NCI-H1436 treated with DMSO at 0.1 percent for 48 hours (cell line): ENCODE data around the gene MEAF6.

Source experiments
- DNase-seq: peaks from one replicate; lab custom pipeline; 2025; lab: John Stamatoyannopoulos, UW

The MEAF6 gene

GRCh38 chr1:37484325-37485051 is 30.1 kb downstream of the MEAF6 start:
- no peak for DNase-seq

DNA sequence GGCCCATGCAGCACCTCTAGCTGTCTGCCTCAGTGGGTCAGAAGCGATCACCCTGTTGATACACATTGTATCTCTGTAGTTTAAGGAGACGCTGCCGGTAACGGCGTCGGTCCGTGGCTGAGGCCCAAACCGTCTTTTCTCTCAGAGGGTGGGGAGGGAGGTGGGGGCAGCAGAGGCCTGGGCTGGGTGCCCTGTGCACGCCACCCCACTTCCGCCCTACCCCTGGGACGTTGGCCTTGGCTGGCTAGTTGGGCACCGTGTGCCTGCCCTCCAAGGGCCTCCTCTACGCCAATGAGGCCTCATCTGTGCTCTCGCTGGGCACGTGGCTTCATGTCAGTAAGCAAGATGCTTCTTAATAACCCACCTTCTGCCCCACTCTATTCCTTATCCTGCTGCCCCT is 30.8 kb downstream of the MEAF6 start:
- no peak for DNase-seq

DNA sequence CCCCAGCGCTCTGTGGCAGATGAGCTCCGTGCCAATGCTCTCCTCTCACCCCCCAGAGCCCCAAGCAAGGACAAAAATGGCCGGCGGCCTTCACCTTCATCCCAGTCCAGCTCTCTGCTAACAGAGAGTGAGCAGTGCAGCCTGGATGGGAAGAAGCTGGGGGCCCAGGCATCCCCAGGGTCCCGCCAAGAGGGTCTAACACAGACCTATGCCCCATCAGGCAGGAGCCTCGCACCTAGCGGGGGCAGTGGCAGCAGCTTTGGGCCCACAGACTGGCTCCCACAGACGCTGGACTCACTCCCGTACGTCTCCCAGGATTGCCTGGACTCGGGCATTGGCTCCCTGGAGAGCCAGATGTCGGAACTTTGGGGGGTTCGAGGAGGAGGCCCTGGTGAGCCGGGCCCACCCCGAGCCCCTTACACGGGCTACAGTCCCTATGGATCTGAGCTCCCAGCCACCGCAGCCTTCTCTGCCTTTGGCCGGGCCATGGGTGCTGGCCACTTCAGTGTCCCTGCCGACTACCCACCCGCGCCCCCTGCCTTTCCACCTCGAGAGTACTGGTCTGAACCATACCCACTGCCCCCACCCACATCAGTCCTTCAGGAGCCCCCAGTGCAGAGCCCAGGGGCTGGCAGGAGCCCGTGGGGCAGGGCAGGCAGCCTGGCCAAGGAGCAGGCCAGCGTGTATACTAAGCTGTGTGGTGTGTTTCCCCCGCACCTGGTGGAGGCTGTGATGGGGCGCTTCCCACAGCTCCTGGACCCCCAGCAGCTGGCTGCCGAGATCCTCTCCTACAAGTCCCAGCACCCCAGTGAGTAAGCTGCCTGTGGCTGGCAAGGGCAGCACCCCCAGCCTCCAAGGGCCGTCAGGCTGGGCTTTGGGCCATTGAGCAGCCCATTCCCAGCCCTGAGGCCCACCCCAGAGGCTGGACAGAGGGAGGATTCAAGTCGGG is 31.5 kb downstream of the MEAF6 start:
- DNase-seq: no peak

GRCh38 chr1:37482004-37482785 is 32.4 kb downstream of the MEAF6 start:
- DNase-seq: no peak

GRCh38 chr1:37481289-37482003 is 33.1 kb downstream of the MEAF6 start:
- no peak for DNase-seq

DNA sequence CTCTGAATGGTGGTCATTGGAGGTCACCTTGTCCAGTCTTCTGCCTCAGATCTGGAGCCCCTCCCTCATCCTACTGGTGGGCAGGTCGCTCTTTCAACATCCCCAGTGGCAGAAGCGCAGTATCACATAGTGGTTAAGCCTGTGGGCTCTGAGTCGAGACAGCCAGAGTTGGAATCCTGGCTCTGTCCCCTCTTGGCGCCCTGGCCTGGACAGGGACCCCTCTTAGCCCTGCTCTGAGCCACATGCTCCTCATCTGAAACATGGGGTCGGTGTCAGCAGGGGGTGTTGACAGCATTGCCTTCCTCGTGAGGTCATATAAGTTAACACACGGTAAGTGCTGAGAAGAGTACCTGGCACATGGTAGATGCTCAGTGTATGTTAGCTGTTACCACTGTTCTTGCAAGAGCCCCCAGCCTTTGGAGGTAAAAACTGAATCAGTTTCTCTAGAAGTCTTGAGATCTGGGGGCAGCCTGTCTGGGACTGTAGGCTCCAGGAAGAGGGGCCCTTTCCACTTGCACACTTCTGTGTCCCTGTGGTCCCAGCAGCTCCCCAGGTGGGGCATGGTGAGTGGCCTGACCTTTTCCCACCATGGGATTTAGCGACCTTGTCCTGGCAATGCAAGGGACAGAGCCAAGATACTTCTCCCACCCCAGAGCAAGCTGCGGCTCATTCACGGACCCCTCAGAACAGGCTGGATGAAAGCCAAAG is 33.8 kb downstream of the MEAF6 start:
- DNase-seq: no peak

GRCh38 chr1:37480125-37480466 is 34.5 kb downstream of the MEAF6 start:
- no peak for DNase-seq

- DNase-seq: no peak
Observed at GRCh38 chr1:37479255-37480124, 35.1 kb downstream of the MEAF6 start.

DNA sequence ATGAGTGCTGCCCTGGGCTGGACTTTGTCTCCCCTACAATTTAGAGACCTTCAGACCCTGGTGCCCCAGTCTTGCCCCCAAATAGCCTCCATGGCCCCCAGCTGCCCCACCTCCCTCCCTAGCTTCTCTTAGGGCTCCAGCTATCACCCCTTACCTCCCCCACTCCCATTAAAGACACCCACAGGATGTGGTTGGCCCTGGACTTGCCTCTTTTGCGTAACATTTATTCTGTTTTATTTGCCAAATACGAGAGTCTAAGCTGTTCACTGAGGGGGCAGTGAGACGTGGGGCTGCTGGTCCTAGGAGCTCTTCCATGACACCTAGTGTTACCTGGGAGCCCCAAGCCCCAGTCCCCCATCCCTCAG is 35.7 kb downstream of the MEAF6 start:
- DNase-seq: no peak

GRCh38 chr1:37478451-37478881 is 36.1 kb downstream of the MEAF6 start:
- DNase-seq: no peak

- no peak for DNase-seq
Observed at GRCh38 chr1:37477946-37478345, 36.6 kb downstream of the MEAF6 start.

DNA sequence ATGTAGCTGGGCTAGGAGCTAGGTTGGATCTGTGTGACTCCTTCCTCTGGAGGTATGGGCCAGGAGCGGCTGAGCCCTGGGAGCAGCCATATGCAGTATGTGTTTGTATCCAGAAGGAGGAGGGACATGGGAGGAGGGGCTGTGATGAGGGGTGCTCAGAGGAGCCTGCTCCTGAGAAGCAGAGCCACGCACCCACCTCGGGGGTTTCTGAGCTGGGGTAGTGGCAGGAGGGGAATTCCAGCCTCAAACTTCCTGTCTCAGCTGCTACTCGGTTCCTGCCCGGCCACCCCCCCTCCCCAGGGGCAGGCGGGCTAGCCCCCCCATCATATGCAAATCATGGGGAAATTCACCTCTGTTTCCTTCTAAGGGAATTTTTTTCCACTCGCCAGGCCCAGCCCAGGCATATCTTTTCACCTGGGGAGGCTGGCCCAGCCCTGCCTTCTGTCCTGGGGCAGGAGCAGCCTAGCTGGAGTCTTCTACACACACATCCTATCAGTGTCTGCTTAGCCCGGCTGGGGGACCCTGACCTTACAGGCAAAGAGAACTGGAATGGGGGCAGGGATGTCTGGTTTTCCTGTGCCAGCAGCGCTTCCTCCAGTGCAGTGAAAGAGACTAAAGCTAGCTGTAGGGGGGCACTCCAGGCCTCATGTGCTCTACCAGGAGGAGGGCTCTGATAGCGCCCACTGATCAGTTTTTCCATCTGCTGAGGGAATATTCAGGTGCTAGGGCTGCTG is 37.2 kb downstream of the MEAF6 start:
- no peak for DNase-seq

- no peak for DNase-seq
Observed at GRCh38 chr1:37476460-37477197, 37.9 kb downstream of the MEAF6 start.

GRCh38 chr1:37476087-37476452 is 38.5 kb downstream of the MEAF6 start:
- no peak for DNase-seq

- DNase-seq: no peak
Observed at GRCh38 chr1:37475380-37476086, 39.0 kb downstream of the MEAF6 start.

DNA sequence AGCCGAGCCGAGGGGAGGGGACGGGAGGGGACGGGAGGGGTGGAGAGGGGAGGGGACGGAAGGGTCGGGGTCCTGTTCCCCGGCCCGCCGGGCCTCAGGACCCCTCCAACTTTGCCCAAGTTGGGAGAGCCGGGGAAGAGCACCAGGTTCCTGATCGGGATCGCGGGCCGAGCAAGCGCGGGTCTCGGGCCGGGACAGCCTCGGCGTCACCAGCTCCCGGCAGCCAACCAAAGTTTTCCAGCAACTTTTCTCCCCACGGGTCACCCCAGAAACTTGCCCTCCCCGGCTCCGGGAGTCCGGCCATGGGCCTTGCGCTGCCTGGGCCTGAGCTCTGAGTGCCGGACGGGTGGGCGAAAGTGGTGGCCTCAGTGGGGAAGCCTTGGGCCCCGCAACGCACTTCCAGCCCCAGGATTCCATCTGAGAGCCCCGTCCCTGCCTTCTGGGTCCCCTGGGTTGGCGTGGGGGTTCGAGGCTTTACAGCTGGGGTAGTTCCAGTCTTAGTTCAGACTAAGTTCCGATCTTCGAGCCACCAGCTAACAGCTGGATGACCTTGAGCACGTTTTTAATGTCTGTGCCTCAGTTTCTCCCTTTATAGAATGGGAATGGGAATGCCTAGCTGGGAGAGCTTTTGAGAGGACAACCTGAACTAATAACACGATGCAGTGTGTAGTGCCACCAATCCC is 39.7 kb downstream of the MEAF6 start:
- no peak for DNase-seq

DNA sequence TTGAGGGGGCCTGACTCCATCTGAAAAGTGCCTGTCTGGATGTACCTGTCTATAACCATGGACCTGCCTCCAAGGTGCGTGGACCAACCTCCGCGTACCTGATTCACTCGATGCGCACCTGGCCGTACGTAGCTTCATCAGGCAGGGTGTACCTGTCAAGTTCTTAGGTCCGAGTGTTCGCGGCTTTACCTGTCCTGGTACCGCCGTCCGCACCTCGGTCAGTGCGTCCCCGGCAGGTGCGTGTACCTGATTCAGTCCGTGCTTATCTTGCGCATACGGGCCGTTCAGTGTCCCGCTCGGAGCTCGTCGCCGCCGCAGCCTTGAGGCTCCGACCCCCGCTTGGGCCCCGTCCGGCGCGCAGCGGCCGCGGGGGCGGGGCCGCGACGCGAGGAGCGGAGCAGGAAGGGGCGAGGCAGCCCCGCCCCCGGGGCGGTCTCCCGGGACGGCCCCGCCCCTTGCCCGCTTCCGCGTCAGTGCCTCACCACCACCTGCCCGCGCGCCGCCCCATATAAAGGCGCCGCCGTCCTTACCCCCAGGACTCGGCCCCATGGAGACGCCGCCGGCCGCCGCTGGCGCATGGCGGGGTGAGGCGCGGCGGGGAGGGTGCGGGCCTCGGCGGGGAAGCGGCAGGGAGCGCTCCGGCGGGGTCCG is 40.4 kb downstream of the MEAF6 start, which contains the start of gene ZC3H12A:
ZC3H12A (plus strand) TSS at position 535 of the 651 bp plus-strand sequence. CDS start 917 bp downstream, outside the sequence.
- no peak for DNase-seq
